IPS-15b (cell line): ENCODE measurements around the gene DRD3.

Experiments
- H3K27me3 ChIP-seq: one replicate; pipeline ENCODE4 v1.6.1; 2013; ENCODE audit warnings: low read length; ENCODE audit not compliant: control insufficient read depth, insufficient read depth
- H3K36me3 ChIP-seq: one replicate; pipeline ENCODE4 v1.6.1; 2013; ENCODE audit warnings: low read length; ENCODE audit not compliant: control insufficient read depth, insufficient read depth
- H3K4me1 ChIP-seq: one replicate; pipeline ENCODE4 v1.6.1; 2013; ENCODE audit warnings: mild to moderate bottlenecking, low read length; ENCODE audit not compliant: control insufficient read depth, insufficient read depth
- H3K4me3 ChIP-seq: one replicate; pipeline ENCODE4 v1.5.1; 2013; ENCODE audit warnings: low read depth, low read length
- H3K9ac ChIP-seq: one replicate; pipeline ENCODE4 v1.6.1; 2013; ENCODE audit warnings: low read depth, mild to moderate bottlenecking, low read length
- H3K9me3 ChIP-seq: one replicate; pipeline ENCODE4 v1.6.1; 2013; ENCODE audit warnings: mild to moderate bottlenecking, low read length; ENCODE audit not compliant: control insufficient read depth, insufficient read depth

DRD3 gene

GRCh38 chr3:114114719-114115118, 64.1 kb downstream of the DRD3 start:
- Histone ChIP-seq H3K9me3 (no peaks in the 10 kb centered on the region), H3K9ac (no peak overlapping the region), H3K36me3 (no peaks in the 10 kb centered on the region), H3K4me3 (no peak overlapping the region), H3K4me1 (peaks cover 13% of the 10 kb centered on the region), H3K27me3 (no peaks in the 10 kb centered on the region)

GRCh38 chr3:114112696-114113095, 66.2 kb downstream of the DRD3 start:
- no peak overlapping the region for H3K9ac ChIP-seq
- no peaks in the 10 kb centered on the region for H3K27me3 ChIP-seq
- H3K4me1 ChIP-seq: peaks cover 13% of the 10 kb centered on the region
- H3K36me3 ChIP-seq: no peaks in the 10 kb centered on the region
- H3K4me3 ChIP-seq: no peak overlapping the region
- H3K9me3 ChIP-seq: no peaks in the 10 kb centered on the region

GRCh38 chr3:114111060-114111770, 67.6 kb downstream of the DRD3 start:
- H3K36me3 ChIP-seq: no peaks in the 10 kb centered on the region
- no peak overlapping the region for H3K9ac ChIP-seq
- no peak overlapping the region for H3K4me3 ChIP-seq
- H3K9me3 ChIP-seq: no peaks in the 10 kb centered on the region
- H3K27me3 ChIP-seq: no peaks in the 10 kb centered on the region
- H3K4me1 ChIP-seq: peaks cover 13% of the 10 kb centered on the region

- Histone ChIP-seq H3K9me3 (no peaks in the 10 kb centered on the region), H3K27me3 (no peaks in the 10 kb centered on the region), H3K4me3 (no peak overlapping the region), H3K36me3 (no peaks in the 10 kb centered on the region), H3K4me1 (peaks cover 13% of the 10 kb centered on the region), H3K9ac (no peak overlapping the region)
Observed at GRCh38 chr3:114110439-114110838, 68.4 kb downstream of the DRD3 start.

GRCh38 chr3:114108137-114108536, 70.7 kb downstream of the DRD3 start:
- no peak overlapping the region for H3K9ac ChIP-seq
- peaks cover 13% of the 10 kb centered on the region for H3K4me1 ChIP-seq
- no peak overlapping the region for H3K4me3 ChIP-seq
- no peaks in the 10 kb centered on the region for H3K36me3 ChIP-seq
- H3K27me3 ChIP-seq: no peaks in the 10 kb centered on the region
- no peaks in the 10 kb centered on the region for H3K9me3 ChIP-seq

- no peak overlapping the region for H3K4me3 ChIP-seq
- no peaks in the 10 kb centered on the region for H3K9me3 ChIP-seq
- H3K9ac ChIP-seq: no peak overlapping the region
- H3K27me3 ChIP-seq: no peaks in the 10 kb centered on the region
- no peaks in the 10 kb centered on the region for H3K4me1 ChIP-seq
- H3K36me3 ChIP-seq: no peaks in the 10 kb centered on the region
Observed at GRCh38 chr3:114104414-114104813, 74.4 kb downstream of the DRD3 start.

GRCh38 chr3:114103858-114104257, 75.0 kb downstream of the DRD3 start:
- Histone ChIP-seq H3K9me3 (no peaks in the 10 kb centered on the region), H3K36me3 (no peaks in the 10 kb centered on the region), H3K9ac (no peak overlapping the region), H3K4me1 (no peaks in the 10 kb centered on the region), H3K4me3 (no peak overlapping the region), H3K27me3 (no peaks in the 10 kb centered on the region)

- Histone ChIP-seq H3K9me3 (no peaks in the 10 kb centered on the region), H3K4me1 (no peaks in the 10 kb centered on the region), H3K36me3 (no peaks in the 10 kb centered on the region), H3K4me3 (no peak overlapping the region), H3K9ac (no peak overlapping the region), H3K27me3 (no peaks in the 10 kb centered on the region)
Observed at GRCh38 chr3:114103181-114103580, 75.7 kb downstream of the DRD3 start.

- H3K4me1 ChIP-seq: no peaks in the 10 kb centered on the region
- H3K9me3 ChIP-seq: no peaks in the 10 kb centered on the region
- H3K9ac ChIP-seq: no peak overlapping the region
- H3K4me3 ChIP-seq: no peak overlapping the region
- no peaks in the 10 kb centered on the region for H3K36me3 ChIP-seq
- no peaks in the 10 kb centered on the region for H3K27me3 ChIP-seq
Observed at GRCh38 chr3:114101101-114101500, 77.8 kb downstream of the DRD3 start.

- Histone ChIP-seq H3K27me3 (no peaks in the 10 kb centered on the region), H3K9ac (no peak overlapping the region), H3K4me1 (no peaks in the 10 kb centered on the region), H3K4me3 (no peak overlapping the region), H3K9me3 (no peaks in the 10 kb centered on the region), H3K36me3 (no peaks in the 10 kb centered on the region)
Observed at GRCh38 chr3:114095796-114096195, 83.1 kb downstream of the DRD3 start.

- no peak overlapping the region for H3K4me3 ChIP-seq
- H3K27me3 ChIP-seq: no peaks in the 10 kb centered on the region
- H3K9me3 ChIP-seq: no peaks in the 10 kb centered on the region
- no peaks in the 10 kb centered on the region for H3K36me3 ChIP-seq
- H3K4me1 ChIP-seq: peaks cover 2% of the 10 kb centered on the region
- H3K9ac ChIP-seq: no peak overlapping the region
Observed at GRCh38 chr3:114093596-114093995, 85.3 kb downstream of the DRD3 start.

- H3K9me3 ChIP-seq: no peaks in the 10 kb centered on the region
- H3K4me1 ChIP-seq: peaks cover 2% of the 10 kb centered on the region
- H3K36me3 ChIP-seq: no peaks in the 10 kb centered on the region
- H3K4me3 ChIP-seq: no peak overlapping the region
- no peak overlapping the region for H3K9ac ChIP-seq
- no peaks in the 10 kb centered on the region for H3K27me3 ChIP-seq
Observed at GRCh38 chr3:114093016-114093380, 85.9 kb downstream of the DRD3 start.
